Peyer's patch (tissue), 4 donors: Measurements from ENCODE around the gene TSPAN7. TPM values are rescaled to one million over a fixed set of nuclear protein-coding genes. Genes with fewer than 3 reads are reported as not detected.

ENCODE experiments used
- DNase-seq, 3 donors: peaks; one replicate each; pipeline ENCODE4 v3.0.0-alpha.2; 2017 to 2019
- H3K27ac ChIP-seq, 4 donors: fragments of 200-600 bp; sonication (generic); one replicate each; pipeline ENCODE4 v1.5.1; 2016 to 2019
- H3K27me3 ChIP-seq, 2 donors: fragments of 200-600 bp; sonication (generic); one replicate each; pipeline ENCODE4 v1.5.1; 2019
- H3K36me3 ChIP-seq, 3 donors: fragments of 200-600 bp; sonication (generic); one replicate each; pipeline ENCODE4 v1.5.1; 2016 to 2019
- H3K4me1 ChIP-seq, 4 donors: fragments of 200-600 bp; sonication (generic); one replicate each; pipeline ENCODE4 v1.5.1; 2016 to 2019
- H3K4me3 ChIP-seq, 4 donors: fragments of 200-600 bp; sonication (generic); 1 replicate in 3 of 4; 2 replicates in 1 of 4; pipeline ENCODE4 v1.5.1; 2016 to 2019; ENCODE audit warnings: mild to moderate bottlenecking in 1 of 4
- H3K9me3 ChIP-seq, 4 donors: fragments of 200-600 bp; sonication (generic); one replicate each; pipeline ENCODE4 v1.5.1; 2016 to 2019; ENCODE audit warnings: mild to moderate bottlenecking in 1 of 4
- CTCF ChIP-seq, 6 experiments: fragments of 450-650 bp in 4 of 6; fragments of 200-600 bp in 2 of 6; sonication (generic) in 1 of 6; IDR thresholded peaks; one replicate each; pipeline ENCODE4 v1.5.1; 2017 to 2019; ENCODE audit warnings: antibody characterized with exemption in 6 of 6, mild to moderate bottlenecking in 3 of 6, moderate library complexity in 1 of 6
- POLR2A ChIP-seq, 2 donors: fragments of 450-650 bp; IDR thresholded peaks; one replicate each; pipeline ENCODE4 v1.5.1; 2017; ENCODE audit warnings: antibody characterized with exemption in 2 of 2, mild to moderate bottlenecking in 2 of 2, moderate library complexity in 2 of 2
- total RNA-seq, 4 donors: library from RNA; depleted of rRNA; stranded (reverse); fragments of >200 nt; gene quantifications; one replicate each; pipeline ENCODE4 v1.1.0, GENCODE V29; 2016

TSPAN7 gene
- total RNA-seq, 4 donors from 2014 or later = 13.2 to 74.8 (median 44.1) TPM

DNA sequence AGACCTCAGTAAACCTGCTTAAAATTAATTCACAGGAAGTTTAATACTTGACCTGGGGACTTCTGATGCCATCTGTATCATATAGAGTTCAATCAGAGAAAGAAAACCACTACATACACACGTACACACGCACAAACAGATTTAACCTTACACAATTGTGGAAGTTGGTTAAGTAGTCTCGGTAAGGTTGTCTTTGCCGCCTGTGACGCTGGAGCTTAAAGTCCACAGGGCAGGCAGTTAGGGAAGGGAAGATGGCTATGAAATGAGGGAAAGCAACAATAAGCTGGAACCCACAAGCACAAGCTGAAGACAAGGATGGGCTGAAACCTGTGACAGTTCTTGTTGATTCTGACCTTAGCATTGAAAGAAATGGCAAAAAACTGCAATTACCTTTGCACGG, 41.7 kb upstream of the TSPAN7 start:
- Histone ChIP-seq H3K4me1 (no peaks in the 10 kb centered on the region), H3K36me3 (no peaks in the 10 kb centered on the region), H3K27me3 (no peaks in the 10 kb centered on the region), H3K27ac (no peak overlapping the region), H3K9me3 (no peaks in the 10 kb centered on the region), H3K4me3 (no peak overlapping the region)
- no peak for DNase-seq
- no peak for TF ChIP-seq POLR2A (IDR thresholded peaks at IDR 0.05)

DNA sequence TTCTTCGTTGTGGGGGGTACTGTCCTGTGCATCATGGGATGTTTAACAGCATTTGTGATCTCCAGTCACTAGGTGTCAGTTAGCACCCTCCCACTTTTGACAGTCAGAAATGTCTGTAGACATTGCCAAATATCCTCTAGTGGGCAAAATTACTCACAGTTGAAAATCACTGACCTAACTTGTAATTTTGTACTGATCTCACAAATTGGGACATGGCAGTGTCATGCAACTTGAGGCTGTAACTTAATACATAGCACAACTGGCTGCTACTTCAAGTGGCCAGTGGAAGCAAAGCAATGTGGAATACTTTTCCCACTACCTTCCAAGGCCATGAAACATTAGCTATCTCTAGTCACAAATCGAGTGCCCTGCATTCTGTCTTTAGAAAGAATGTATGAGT, 23.2 kb upstream of the TSPAN7 start:
- no peak overlapping the region for H3K27ac ChIP-seq
- no peaks in the 10 kb centered on the region for H3K27me3 ChIP-seq

DNA sequence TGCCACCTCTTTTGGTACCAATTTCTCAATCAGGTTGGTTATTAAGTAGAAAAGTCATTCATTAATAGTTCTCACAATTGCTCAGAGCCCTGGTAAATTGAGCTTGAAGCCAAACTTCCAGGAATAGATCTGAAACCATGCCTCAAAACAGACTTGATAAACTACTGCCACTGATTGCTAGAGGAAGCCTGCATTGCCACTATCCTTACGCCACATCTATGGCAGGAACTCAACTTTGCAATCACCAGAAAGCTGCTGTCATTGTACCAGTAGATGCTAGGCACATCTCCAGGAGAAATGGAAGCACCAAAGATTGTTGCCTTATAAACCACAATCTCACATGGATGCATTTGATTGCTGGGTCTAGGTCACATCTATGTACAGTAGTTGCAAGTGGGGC, 21.6 kb upstream of the TSPAN7 start:
- Histone ChIP-seq H3K36me3 (no peaks in the 10 kb centered on the region), H3K9me3 (no peaks in the 10 kb centered on the region), H3K4me3 (no peak overlapping the region), H3K27me3 (no peaks in the 10 kb centered on the region), H3K4me1 (no peaks in the 10 kb centered on the region), H3K27ac (no peak overlapping the region)
- TF ChIP-seq POLR2A (IDR thresholded peaks at IDR 0.05) (no peak), CTCF (IDR thresholded peaks at IDR 0.05) (no peak)
- DNase-seq = no peak

More for the DNA sequence above, 23.2 kb upstream of the TSPAN7 start:
- Histone ChIP-seq H3K4me1 (no peaks in the 10 kb centered on the region), H3K9me3 (no peaks in the 10 kb centered on the region), H3K4me3 (no peak overlapping the region), H3K36me3 (no peaks in the 10 kb centered on the region)
- TF ChIP-seq POLR2A (IDR thresholded peaks at IDR 0.05) = no peak
- no peak for TF ChIP-seq CTCF (IDR thresholded peaks at IDR 0.05)
- DNase-seq = no peak

DNA sequence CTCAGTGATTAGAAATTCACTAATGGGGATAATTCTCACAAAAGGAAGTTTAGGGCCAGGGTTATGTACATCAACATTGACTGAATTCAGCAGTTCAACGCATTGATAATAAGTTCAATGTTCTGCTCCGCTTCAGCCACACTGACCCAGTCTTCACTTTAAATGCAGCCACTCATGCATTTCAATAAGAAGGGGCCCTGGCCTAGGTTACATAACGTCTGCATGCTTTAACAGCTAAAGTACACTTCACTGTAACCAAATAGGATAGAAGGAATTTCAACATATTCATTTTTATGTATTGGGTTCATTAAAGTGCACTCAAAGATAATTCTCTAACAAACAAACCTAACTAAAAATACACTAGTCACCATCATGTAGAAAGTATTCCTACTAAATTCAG, 12.8 kb upstream of the TSPAN7 start:
- Histone ChIP-seq H3K4me1 (no peaks in the 10 kb centered on the region), H3K27ac (no peak overlapping the region), H3K4me3 (no peak overlapping the region), H3K27me3 (no peaks in the 10 kb centered on the region), H3K9me3 (no peaks in the 10 kb centered on the region), H3K36me3 (no peaks in the 10 kb centered on the region)
- DNase-seq = no peak
- TF ChIP-seq CTCF (IDR thresholded peaks at IDR 0.05) (no peak), POLR2A (IDR thresholded peaks at IDR 0.05) (no peak)

DNA sequence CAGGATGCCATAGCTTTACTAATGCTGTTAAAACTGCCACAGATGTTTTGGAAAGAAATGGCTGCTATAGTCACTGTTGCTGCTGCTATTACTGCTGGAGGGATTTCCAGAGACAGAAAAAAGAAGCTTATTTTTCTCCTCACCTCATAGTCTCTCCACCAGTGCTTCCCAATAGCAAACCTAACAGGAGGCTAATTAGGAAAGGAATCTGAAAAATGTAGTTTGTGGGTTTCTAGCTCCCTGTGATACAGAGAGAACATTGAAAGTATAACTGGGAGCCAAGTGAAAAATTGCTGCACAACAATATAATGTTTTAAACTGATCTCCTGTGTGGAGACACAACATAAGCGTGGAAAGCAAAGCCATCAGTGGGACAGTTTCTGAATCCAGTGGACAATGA, 8.6 kb upstream of the TSPAN7 start:
- no peak for DNase-seq
- H3K27ac ChIP-seq = no peak overlapping the region
- H3K36me3 ChIP-seq = no peaks in the 10 kb centered on the region
- no peaks in the 10 kb centered on the region for H3K9me3 ChIP-seq
- H3K4me1 ChIP-seq = no peaks in the 10 kb centered on the region
- no peak overlapping the region for H3K4me3 ChIP-seq
- TF ChIP-seq CTCF (IDR thresholded peaks at IDR 0.05) (no peak), POLR2A (IDR thresholded peaks at IDR 0.05) (no peak)
- no peaks in the 10 kb centered on the region for H3K27me3 ChIP-seq

GRCh38 chrX:38558686-38559085, 2.7 kb upstream of the TSPAN7 start:
- TF ChIP-seq POLR2A (IDR thresholded peaks at IDR 0.05) (no peak), CTCF (IDR thresholded peaks at IDR 0.05) (no peak)
- no peaks in the 10 kb centered on the region for H3K4me1 ChIP-seq
- H3K36me3 ChIP-seq = no peaks in the 10 kb centered on the region
- H3K4me3 ChIP-seq = no peak overlapping the region
- no peaks in the 10 kb centered on the region for H3K27me3 ChIP-seq
- no peak overlapping the region for H3K27ac ChIP-seq
- H3K9me3 ChIP-seq = no peaks in the 10 kb centered on the region
- no peak for DNase-seq
